ENCODE data around the gene PIP4K2B. TPM values are rescaled to one million over a fixed set of nuclear protein-coding genes. Genes with fewer than 3 reads are reported as not detected.
A peak's percentile ranks its signal among the peaks of the same experiment; 100 is the strongest.

PIP4K2B gene
- total and polyA plus RNA-seq, 9 of the 15 experiments (the other 6 are each of a cell fraction or from before 2014, with no cell fraction given): 3.7 to 29.9 (median 23.0) TPM

DNA sequence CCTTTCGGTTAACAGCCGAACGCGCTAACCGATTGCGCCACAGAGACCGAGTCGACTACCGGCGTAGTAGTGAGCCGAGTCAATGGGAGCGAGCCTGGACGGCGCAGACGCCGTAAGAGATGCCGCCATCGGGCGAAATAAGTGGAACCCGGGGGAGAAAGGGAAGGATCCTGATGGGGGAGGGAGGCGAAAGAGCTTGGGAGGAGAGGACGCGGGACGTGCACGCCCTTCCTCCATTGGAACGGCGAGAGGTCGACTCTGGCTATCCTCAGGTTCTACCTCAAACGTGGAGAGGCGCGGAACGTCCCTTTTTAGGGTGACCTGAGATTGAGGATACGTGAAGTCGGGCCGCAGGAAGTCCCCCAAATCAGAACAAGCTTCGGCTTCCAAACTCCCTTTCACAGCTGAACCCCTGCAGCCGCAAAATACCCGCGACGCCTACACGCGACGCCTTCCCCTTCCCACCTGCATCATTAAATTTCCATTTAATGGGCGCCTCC, 47.5 kb downstream of the PIP4K2B start (continued):
- no peak for TF ChIP-seq ETV5 (CRISPR knock-in tag; IDR thresholded peaks at IDR 0.05; ENCODE audit: low read depth)
- TF ChIP-seq TAF9B (IDR thresholded peaks at IDR 0.05; ENCODE audit: partially characterized antibody): no peak
- peak; percentile 64; the same call in 1 of the 2 replicates for TF ChIP-seq RNF2 (IDR thresholded peaks at IDR 0.05)
- no peak for TF ChIP-seq MCM3 (IDR thresholded peaks at IDR 0.05)
- no peak for TF ChIP-seq KLF16 (IDR thresholded peaks at IDR 0.05)
- TF ChIP-seq, protein P1, sequence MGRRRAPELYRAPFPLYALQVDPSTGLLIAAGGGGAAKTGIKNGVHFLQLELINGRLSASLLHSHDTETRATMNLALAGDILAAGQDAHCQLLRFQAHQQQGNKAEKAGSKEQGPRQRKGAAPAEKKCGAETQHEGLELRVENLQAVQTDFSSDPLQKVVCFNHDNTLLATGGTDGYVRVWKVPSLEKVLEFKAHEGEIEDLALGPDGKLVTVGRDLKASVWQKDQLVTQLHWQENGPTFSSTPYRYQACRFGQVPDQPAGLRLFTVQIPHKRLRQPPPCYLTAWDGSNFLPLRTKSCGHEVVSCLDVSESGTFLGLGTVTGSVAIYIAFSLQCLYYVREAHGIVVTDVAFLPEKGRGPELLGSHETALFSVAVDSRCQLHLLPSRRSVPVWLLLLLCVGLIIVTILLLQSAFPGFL (CRISPR knock-in tag; IDR thresholded peaks at IDR 0.05): 0 out of 2 replicates have a peak, but pooled peaks have one; percentile 71
- TF ChIP-seq, protein P2, sequence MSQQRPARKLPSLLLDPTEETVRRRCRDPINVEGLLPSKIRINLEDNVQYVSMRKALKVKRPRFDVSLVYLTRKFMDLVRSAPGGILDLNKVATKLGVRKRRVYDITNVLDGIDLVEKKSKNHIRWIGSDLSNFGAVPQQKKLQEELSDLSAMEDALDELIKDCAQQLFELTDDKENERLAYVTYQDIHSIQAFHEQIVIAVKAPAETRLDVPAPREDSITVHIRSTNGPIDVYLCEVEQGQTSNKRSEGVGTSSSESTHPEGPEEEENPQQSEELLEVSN (IDR thresholded peaks at IDR 0.05; ENCODE audit: borderline replicate concordance in 1 of 2, extremely low read depth in 1 of 2, insufficient read depth in 1 of 2, insufficient read length in 1 of 2, low read depth in 1 of 2, low read length in 1 of 2, poor library complexity in 1 of 2, severe bottlenecking in 1 of 2): peak in 1 of 2 experiments; percentile 4
- TF ChIP-seq ZNF766 (CRISPR knock-in tag; conservative IDR thresholded peaks at IDR 0.05): no peak
- TF ChIP-seq NCOA6 (IDR thresholded peaks at IDR 0.05): peak; percentile 85
- no peak for TF ChIP-seq POLR2B (IDR thresholded peaks at IDR 0.05; ENCODE audit: low read depth, partially characterized antibody)
- TF ChIP-seq, protein P3, sequence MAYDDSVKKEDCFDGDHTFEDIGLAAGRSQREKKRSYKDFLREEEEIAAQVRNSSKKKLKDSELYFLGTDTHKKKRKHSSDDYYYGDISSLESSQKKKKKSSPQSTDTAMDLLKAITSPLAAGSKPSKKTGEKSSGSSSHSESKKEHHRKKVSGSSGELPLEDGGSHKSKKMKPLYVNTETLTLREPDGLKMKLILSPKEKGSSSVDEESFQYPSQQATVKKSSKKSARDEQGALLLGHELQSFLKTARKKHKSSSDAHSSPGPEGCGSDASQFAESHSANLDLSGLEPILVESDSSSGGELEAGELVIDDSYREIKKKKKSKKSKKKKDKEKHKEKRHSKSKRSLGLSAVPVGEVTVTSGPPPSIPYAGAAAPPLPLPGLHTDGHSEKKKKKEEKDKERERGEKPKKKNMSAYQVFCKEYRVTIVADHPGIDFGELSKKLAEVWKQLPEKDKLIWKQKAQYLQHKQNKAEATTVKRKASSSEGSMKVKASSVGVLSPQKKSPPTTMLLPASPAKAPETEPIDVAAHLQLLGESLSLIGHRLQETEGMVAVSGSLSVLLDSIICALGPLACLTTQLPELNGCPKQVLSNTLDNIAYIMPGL (CRISPR knock-in tag; IDR thresholded peaks at IDR 0.05): 0 out of 2 replicates have a peak, but pooled peaks have one; percentile 84
- TF ChIP-seq CBX3 (IDR thresholded peaks at IDR 0.05; ENCODE audit: borderline replicate concordance in 1 of 2, low read length in 2 of 2): no peak
- peak; percentile 58 for TF ChIP-seq KDM5B (IDR thresholded peaks at IDR 0.05; ENCODE audit: insufficient replicate concordance, low read depth, low read length)
- TF ChIP-seq, protein P4, sequence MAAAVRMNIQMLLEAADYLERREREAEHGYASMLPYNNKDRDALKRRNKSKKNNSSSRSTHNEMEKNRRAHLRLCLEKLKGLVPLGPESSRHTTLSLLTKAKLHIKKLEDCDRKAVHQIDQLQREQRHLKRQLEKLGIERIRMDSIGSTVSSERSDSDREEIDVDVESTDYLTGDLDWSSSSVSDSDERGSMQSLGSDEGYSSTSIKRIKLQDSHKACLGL (CRISPR knock-in tag; IDR thresholded peaks at IDR 0.05; ENCODE audit: borderline replicate concordance, poor library complexity, severe bottlenecking): no peak
- TF ChIP-seq ARNT (IDR thresholded peaks at IDR 0.05): peak in 1 of 2 experiments; percentile 88; a peak in 2 of 4 replicates
- TF ChIP-seq CSDE1 (IDR thresholded peaks at IDR 0.05): no peak; a peak in 1 of 4 replicates
- no peak for TF ChIP-seq RBM14 (IDR thresholded peaks at IDR 0.05; ENCODE audit: borderline replicate concordance, insufficient read depth, low read depth, low read length)
- TF ChIP-seq, protein P5, sequence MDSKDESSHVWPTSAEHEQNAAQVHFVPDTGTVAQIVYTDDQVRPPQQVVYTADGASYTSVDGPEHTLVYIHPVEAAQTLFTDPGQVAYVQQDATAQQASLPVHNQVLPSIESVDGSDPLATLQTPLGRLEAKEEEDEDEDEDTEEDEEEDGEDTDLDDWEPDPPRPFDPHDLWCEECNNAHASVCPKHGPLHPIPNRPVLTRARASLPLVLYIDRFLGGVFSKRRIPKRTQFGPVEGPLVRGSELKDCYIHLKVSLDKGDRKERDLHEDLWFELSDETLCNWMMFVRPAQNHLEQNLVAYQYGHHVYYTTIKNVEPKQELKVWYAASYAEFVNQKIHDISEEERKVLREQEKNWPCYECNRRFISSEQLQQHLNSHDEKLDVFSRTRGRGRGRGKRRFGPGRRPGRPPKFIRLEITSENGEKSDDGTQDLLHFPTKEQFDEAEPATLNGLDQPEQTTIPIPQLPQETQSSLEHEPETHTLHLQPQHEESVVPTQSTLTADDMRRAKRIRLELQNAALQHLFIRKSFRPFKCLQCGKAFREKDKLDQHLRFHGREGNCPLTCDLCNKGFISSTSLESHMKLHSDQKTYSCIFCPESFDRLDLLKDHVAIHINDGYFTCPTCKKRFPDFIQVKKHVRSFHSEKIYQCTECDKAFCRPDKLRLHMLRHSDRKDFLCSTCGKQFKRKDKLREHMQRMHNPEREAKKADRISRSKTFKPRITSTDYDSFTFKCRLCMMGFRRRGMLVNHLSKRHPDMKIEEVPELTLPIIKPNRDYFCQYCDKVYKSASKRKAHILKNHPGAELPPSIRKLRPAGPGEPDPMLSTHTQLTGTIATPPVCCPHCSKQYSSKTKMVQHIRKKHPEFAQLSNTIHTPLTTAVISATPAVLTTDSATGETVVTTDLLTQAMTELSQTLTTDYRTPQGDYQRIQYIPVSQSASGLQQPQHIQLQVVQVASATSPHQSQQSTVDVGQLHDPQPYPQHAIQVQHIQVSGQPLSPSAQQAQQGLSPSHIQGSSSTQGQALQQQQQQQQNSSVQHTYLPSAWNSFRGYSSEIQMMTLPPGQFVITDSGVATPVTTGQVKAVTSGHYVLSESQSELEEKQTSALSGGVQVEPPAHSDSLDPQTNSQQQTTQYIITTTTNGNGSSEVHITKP (IDR thresholded peaks at IDR 0.05; ENCODE audit: partially characterized antibody): peak; percentile 62
- TF ChIP-seq ZFP36 (IDR thresholded peaks at IDR 0.05; ENCODE audit: low read depth, low read length, partially characterized antibody): peak; percentile 4
